ENCODE data around the gene RGS10.

Gene RGS10

DNA sequence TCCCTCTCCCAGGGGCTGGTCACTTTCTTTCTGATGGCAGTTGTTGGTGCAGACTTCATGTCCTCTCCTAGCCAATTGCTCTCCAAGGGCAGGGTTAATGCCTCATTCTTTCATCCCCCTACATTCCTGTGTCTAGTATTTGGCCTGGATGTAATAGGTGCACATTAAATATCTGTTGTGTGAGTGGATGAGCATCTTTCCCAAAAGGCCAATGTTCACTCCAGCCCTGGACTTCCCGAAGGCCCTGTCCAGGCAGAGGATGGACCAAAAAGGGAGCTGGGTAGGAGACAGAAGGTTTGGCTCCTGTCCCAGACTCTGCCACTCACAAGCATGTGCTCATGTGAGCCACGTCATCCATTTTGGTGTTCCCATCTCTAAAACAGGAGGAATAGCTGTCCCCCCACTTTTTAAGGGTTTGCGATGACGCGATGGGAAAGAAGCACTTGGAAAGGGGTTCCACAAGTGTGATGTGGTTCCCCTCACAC is 47.5 kb downstream of the RGS10 start:
- DNase-seq = no peak

DNA sequence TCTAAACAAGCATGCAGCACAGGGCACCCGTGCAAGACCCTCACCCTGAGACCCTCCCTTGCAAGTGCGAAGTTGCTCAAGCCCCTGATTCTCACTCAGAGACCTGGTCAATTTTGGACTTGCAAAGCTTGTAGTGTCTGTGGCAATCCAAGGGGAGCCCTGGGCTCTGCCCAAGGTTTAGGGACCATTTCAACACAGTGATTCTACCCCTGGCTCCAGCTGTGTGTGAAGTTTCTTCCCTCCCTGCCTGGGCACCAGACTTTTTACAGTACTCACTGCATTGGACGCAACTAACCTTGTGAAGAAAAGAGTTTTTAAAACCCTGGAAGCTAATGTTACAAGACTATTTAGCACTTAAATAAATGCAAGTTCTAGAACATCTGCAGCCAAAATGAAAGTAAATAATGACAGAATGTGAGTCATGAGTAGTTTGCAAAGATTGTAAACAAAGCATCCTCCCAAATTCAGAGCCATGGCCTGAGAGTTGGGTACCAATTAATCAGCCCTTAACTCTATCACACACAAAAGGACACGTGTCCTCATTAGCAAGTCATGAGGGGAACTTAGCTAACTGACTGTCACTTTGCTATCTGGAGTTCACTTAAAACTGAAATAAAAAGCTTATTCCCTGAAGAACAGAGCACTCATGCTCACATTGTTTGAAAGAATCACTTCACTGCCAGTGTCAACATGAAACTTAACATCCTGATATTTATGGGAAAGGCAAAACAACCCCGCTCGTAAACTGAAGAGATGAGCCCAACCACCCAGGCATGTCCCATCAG is 48.1 kb downstream of the RGS10 start:
- no peak for DNase-seq

DNA sequence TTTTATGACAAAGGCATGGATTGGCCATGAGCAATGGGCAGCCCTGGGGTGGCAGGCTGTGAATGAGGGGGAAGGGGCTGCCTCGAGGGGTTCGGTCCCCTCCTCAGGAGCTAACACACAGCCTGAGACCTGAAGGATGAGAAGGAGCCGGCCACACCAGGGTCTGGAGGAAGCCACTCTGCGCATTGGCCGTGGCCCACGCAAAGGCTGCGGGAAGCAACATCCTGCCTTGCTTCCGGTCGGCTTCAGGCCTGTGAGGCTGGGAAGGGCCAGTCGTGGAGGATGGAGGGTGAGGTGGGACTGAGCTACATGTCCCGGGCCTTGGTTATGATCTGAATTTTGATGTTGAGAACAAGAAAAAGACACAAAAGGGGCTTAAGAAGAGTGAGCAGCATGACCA is 49.4 kb downstream of the RGS10 start:
- DNase-seq = no peak

DNA sequence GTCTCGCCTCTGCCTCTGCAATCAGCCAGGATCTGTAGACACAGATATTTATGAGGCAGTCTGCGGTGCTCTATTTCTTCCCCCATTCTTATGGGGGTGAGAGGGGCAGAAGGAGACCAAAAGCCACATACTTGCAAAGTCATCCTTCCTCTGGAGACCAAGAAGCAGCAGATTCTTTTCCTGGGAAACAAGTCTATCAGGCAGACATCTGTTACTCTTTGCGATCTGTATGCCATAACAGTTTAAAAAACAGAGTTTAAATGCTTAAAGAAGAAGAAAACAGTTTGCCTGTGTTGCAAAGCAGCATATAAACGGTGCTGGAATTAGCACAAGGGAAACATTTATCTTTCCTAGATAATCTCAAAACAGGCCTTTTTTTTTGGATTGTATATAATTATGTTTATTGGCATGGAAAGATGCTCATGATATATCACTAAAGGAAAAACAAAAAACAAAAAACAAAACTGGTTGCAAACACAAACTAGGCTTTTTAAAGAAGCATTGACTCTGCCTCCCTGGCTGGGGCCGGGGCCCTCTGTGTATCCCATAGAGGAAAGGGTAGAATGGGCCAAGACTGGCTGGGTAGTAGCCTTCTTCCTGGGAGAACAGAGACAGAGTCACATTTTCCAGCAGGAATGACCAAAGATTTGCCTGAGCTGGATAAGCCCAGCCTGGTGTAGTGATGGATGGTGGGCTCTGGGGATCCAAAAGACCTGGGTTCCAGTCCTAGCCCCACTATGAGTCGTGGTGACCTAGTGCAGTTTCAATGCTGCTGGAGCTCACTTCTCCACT is 50.4 kb downstream of the RGS10 start:
- DNase-seq = no peak

DNA sequence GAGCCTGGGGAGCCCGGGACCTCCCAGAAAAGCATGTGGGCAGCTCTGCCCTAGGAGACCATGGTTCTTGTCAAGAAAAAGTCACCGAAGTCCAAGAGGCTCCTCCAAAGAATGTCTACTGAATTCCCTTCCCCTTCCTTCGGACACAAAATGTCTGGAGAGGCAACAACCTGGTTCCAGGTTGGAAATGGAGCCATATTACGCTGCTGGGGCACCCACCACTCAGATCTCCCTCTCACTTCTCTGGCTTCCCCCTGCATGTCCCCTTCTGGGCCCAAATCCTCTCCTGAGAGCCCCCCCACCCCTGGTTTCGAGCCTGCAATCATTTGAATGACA is 52.6 kb downstream of the RGS10 start:
- no peak for DNase-seq

DNA sequence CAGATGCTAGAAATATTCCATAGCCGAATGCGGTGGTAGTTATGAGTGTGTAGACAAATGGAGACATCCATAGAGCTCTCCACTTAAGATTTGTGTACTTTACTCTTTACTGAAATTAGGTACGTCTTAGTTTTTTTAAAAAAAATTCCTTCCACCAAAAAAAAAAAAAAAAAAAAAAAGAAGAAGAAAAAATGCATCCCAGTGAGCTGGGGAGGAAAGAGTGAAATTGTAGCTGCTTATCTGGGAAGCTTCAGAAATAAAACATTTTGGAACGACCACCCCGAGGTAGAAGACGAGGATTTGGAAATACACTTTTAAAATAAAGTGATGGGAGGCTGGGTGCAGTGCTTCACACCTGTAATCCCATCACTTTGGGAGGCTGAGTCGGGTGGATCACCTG is 53.8 kb downstream of the RGS10 start:
- DNase-seq = no peak

DNA sequence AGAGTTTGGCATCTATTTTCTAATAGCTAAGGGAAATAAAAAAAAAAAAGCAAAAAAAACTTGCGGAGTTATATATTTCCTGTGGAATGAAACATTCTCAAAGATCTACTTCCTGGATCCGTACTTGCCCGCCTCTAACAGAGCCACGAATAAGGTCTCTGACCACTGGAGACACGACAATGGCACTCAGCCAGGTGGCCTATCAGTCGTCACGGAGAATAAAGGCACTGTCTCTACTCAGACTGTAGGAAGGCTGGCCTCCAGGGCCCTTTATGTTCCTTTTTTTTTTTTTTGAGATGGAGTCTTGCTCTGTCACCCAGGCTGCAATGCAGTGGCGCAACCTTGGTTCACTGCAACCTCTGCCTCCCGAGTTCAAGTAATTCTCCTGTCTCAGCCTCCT is 58.7 kb downstream of the RGS10 start:
- DNase-seq = no peak

DNA sequence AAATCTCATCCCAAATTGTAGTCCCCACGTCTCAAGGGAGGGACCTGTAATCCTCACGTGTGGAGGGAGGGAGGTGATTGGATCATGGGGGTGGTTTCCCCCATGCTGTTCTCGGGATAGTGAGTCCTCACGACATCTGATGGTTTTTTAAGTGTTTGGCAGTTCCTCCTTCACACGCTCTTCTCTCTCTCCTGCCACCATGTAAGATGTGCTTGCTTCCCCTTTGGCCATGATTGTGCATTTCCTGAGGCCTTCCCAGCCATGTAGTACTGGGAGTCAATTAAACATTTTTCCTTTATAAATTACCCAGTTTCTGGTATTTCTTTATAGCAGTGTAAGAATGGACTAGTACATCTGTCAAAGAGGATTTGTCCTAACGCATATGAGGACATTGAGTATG is 59.5 kb downstream of the RGS10 start:
- no peak for DNase-seq

DNA sequence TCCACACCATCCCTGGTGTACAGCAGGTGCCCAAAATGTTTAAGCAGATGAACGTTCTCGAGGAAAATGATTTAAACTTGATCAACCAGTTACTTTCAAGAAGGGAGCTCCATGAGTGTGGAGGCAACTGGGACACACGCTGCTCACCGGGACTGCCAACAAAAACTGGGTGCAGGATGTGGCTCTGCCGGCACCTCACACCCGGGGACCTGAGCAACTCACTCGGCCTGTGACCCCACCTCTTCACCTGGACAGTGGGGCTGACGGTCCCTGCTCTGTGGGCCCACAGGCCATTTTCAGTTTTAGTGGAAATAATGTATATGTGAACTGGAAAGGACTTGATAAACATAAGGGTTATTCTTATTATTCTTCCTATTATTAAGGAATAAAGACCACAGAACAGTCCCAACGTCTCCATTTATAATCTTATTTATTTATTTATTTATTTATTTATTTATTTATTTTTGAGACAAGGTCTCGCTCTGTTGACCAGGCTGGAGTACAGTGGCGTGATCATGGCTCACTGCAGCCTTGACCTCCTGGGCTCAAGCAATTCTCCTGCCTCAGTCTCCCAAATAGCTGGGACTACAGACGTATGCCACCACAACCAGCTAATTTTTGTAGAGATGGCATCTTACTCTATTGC is 60.6 kb downstream of the RGS10 start:
- DNase-seq = no peak

DNA sequence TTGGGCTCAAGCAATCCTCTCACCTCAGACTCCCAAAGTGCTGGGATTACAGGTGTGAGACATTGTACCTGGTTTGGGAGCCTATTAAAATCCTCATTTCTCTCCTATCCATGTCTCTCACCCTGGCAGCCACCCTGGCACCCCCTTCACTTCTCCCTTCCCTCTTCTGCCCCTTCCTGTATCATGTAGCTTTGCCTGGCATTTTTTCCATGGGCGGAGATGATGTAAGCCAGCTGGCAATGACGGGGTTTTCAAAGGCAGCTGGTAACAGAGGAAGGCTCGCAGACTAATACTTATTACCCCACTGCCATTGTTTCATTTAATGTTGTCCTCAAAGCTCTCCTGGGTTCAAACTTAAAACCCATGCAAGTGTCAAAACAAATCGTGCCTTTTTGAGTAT is 61.9 kb downstream of the RGS10 start:
- DNase-seq = no peak

DNA sequence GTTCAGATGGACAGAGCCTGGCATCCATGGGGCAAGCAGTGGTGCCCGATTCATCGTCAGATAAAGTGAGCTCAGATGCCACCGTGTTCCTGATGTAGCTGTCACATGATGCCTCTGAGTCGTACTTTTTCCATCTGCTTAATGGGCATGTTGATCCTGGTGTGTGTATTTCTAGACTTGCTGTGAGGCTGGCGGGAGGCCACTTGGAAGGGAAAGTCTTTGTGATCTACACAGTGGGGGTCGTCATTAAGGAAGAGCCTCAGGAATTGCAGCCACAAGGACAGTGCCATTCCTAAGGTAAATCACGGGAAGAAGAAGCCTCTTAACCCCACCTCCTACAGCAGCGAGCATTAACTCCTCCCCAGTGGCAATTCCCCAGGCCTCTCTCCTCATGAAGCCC is 63.0 kb downstream of the RGS10 start:
- no peak for DNase-seq

DNA sequence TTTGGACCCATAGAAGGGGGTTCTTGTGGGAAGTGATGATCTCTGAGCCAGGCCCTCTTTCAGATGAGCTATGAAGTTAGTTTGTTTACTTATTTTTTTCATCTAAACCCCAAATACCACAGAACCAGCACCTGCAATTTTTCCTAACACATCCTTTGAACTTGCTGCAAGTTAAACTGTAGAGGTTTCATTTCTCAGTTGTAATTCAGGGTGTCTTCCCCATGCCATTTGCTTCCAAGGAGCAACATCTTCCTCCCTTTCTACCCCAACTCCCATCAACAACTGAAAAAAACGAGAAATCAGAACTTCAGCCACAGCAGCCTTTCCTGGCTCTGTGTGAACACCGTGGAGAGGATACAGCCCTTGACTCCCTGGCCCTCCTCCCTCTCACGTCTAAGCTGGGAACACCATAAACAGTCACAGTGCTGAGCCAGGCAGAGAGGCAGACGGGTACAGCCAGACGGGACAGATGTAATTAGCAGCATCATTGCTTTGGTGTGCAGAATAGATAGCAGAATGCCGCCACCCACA is 63.6 kb downstream of the RGS10 start:
- DNase-seq = no peak

DNA sequence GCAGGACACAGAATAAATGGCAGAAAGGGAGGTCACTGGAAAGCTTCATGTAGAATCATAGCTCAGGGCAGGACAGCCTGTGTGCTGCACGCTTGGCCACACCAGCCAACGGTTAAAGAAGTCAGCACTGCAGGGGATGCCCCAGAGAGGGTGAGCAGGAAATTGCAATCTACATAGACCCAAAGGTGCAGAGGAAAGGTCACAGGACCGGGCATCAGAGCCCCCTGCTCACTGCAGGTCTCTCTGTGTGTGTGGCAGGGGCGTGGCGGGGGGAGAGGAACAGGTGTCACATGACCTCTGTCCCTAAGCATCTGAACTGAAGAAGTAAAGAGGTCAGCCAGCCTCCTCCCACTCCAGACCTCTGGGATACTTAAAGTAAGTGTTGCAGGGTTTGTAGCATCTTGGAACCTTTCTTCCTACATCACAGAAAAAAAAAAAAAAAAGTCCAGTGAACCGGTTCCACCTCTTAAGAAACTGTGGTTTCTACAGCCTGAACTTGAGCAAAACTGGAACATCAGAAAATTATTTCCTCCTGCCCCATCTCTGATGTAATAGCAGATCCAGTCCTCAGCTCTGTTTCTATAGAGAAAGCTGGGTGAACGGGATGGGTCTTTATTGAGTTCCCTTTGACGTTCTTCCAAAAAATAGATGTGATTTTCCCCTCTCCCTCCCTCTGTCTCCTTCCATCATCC is 64.3 kb downstream of the RGS10 start:
- no peak for DNase-seq

DNA sequence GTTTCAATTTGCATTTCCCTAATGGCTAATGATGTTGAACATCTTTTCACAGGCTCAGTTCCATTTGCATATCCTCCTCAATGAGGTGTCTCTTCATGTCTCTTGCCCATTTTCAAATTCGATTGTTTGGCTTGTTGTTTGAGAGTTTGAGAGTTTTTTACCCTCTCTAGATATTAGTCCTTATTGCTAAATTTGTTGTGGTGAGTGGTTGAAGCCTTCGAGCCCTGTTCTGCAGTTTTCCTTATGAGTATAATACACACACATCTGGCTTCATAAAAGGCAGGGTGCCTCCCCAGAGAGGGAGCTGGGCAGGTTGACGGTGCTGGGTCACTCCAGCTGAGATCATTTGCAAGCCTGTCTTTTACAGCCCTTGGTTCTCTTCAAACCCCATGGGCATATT is 65.1 kb downstream of the RGS10 start:
- no peak for DNase-seq

DNA sequence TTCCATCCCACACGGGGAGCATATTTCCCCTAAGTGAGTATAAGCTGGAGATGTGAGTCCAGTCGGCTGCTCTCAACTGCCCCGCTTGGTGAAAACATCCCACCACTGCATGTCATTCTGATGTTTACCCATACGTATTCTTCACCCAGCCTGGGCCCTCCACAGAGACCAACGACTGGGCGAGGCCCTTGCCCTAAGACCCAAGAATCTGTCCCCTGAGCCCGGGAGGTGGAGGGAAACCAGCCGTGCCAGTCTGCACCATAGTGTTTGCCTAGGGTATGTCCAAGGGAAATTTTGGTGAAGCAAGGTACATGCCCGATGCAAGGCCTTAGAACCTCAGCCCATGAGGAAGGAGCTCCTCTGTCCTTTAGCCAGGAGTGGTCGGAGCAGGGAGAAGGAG is 67.9 kb downstream of the RGS10 start:
- no peak for DNase-seq

DNA sequence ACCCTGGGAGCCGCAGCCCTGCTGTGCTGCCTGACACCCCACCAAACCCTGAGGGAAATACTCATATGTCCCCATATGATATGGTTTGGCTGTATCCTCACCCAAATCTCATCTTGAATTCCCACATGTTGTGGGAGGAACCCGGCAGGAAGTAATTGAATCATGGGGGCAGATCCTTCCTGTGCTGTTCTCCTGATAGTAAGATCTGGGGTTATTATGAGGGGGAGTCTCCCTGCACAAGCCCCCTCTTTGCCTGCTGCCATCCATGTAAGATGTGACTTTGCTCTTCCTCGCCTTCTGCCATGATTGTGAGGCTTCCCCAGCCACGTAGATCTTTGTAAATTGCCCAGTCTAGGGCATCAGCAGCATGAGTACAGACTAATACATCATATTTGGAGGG is 68.7 kb downstream of the RGS10 start:
- no peak for DNase-seq

DNA sequence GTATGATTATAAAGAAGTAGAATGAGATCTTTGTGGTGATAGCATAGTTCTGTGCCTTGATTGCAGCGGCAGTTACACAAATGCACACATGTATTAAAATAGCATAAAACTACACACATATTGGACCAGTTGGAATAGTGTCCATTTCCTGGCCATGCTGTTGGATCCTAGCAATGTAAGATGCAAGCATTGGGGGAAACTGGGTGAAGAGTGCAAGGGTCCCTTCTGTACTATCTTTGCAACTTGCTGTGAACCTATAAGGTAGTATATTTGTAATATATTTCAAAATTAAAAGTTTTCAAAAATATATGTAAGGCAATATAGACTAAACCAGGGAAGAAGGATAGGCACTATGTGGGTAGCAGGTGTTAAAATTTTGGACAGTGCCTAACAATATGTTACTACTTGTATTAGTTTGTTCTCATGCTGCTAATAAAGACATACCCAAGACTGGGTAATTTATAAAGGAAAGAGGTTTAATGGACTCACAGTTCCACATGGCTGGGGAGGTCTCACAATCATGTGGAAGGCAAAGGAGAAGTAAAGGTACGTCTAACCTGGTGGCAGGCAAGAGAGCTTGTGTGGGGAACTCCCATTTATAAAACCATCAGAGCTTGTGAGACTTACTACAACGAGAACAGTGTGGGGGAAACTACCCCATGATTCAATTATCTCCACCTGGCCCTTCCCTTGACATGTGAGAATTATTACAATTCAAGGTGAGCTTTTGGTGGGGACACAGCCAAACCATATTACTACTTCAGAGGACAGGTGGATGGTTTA is 71.4 kb downstream of the RGS10 start:
- no peak for DNase-seq

DNA sequence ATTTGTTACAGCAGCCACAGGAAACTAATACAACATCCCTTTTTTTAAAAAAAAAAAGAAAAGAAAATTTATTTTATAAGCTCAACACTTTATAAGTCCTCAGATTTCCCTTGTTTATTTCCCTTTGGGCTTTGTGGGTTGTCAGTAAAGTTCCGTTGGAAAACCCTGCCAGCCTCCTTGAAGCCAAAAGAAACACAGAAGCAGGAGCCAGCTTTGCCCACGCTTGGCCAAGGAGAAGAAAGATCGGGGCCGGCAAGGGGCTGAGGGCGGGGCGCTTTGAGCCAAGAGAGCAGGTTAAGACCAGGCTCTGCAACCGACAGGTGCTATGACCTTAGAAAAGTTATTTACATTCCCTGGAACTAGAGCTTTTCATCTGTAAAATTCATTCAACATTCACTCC is 72.7 kb downstream of the RGS10 start:
- no peak for DNase-seq

DNA sequence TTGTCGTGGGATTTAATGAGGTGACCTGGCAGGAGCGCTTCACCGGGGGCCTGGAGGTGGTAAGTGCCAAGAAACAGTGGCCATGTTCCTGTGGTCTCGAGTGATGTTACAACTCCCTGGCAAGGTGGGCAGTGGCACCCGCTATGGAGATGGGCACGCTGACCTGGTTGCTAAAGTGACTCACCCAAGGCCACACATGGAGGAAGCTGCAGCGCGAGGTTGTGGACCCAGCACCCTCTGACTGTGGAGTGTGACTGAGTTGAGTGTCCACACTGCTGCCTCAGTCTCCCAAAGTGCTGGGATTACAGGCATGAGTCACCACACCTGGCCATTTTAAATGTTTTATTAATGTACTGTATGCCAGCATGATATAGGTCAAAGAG is 73.2 kb downstream of the RGS10 start:
- no peak for DNase-seq

DNA sequence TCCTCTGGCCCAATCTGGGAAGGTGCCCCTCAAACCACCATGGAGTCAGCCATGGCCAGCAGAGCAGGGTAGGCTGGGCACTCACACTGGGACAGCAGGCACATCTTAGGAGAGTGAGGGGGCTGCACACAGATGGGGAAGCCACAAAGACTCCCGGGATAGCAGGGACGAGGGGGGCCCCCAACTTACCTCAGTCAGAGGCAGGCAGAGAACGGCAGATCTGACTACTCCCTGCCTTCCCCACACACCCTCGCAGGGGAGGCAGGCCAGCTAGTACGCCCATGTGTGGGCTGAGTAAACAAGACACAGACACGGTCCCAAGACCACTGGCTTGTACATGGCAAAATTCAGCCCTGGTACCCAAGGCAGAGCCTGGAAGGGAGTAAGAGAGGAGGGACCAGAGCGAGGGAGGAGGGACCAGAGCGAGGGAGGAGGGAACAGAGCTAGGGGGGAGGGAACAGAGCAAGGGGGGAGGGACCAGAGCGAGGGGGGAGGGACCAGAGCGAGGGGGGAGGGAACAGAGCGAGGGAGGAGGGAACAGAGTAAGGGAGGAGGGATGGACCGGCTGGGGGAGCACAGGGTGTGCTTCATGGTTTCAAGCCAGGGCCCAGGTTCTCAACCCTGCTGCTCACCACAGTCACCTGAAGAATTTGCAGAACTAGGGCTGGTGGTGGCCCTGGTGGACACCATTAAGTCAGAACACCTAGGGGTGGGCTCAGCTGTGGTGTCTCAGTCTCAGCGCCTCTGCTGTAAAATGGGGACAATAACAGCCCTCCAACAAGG is 73.8 kb downstream of the RGS10 start:
- no peak for DNase-seq

DNA sequence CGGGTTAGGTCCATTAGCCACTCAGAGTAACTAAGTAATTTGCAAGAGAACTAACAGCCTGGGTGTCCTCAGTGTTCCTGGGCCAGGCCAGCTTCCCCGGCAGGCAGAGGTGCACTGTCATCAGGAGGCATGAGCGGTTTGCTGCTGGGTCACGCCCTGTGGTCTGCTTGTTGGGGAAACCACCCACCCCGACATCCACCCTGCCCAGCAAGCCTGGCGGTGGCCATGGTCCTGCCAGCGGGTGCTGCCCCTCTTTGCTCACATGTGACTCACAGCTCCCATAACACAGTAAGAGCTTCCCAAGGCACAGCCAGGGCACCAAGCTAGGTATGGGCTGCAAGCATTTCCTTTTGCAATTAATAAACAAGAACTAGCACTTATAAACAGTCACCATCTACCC is 75.9 kb downstream of the RGS10 start:
- DNase-seq = peak; percentile 39

DNA sequence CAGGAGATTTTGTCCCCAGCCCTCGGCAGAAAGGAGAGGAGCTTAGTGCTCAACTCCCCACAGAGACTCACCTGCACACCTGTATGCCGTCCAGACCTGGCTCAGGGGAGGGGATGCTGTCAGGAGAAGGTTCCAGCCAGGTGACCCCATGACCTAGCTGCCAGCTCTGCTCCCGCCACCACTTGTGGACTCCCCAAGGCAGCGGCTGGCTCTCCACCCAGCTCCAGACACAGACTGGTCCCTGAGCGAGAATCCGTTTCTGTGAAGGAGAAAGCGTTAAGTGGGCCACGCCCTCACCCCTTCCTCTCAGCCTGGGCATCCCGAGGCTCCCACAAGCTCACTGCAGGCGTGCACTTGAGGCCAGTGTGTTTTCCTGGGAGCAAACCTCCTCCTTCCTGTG is 76.4 kb downstream of the RGS10 start:
- no peak for DNase-seq

Data from activated effector memory CD4-positive, alpha-beta T cell treated with Interleukin-2 at 50 U/mL for 16 hours (primary cell).